GM12865 (cell line): ENCODE measurements around the gene ERBB3.

Source experiments
- DNase-seq: peaks from one replicate; pipeline ENCODE4 v3.0.0; 2010; ENCODE audit warnings: low read depth
- H3K4me3 ChIP-seq: 2 replicates; pipeline ENCODE4 v1.5.1; 2011; ENCODE audit warnings: mild to moderate bottlenecking, low read depth, low read length, control low read depth
- CTCF ChIP-seq: IDR thresholded peaks from 2 replicates; pipeline ENCODE4 v1.5.1; 2011; ENCODE audit warnings: low read length, control low read depth, low read depth, inconsistent platforms; ENCODE audit not compliant: insufficient read depth; ENCODE audit errors: missing control alignments

ERBB3 gene

GRCh38 chr12:56119361-56119796, 39.4 kb downstream of the ERBB3 start:
- peak overlapping the region; percentile 78 for H3K4me3 ChIP-seq
- DNase-seq = peak; percentile 87
- TF ChIP-seq CTCF = peak; percentile 70

- TF ChIP-seq CTCF = no peak
- no peak overlapping the region for H3K4me3 ChIP-seq
- no peak for DNase-seq
These were observed 40.3 kb downstream of the ERBB3 start for GRCh38 chr12:56120158-56120846.

- no peak for DNase-seq
- H3K4me3 ChIP-seq = no peak overlapping the region
- TF ChIP-seq CTCF = no peak
These were observed 41.4 kb downstream of the ERBB3 start for GRCh38 chr12:56121204-56121870.

GRCh38 chr12:56122637-56123036, 42.7 kb downstream of the ERBB3 start:
- DNase-seq = no peak
- TF ChIP-seq CTCF = no peak
- no peak overlapping the region for H3K4me3 ChIP-seq

GRCh38 chr12:56124133-56124532, 44.2 kb downstream of the ERBB3 start:
- DNase-seq = no peak
- no peak overlapping the region for H3K4me3 ChIP-seq
- TF ChIP-seq CTCF = no peak

GRCh38 chr12:56126732-56127239, 46.8 kb downstream of the ERBB3 start:
- TF ChIP-seq CTCF = no peak

GRCh38 chr12:56127485-56127887, 47.5 kb downstream of the ERBB3 start:
- DNase-seq = no peak
- no peak for TF ChIP-seq CTCF
- peak overlapping the region; percentile 92 for H3K4me3 ChIP-seq

More at GRCh38 chr12:56126732-56127239, 46.8 kb downstream of the ERBB3 start:
- peak; percentile 41 for DNase-seq
- H3K4me3 ChIP-seq = no peak overlapping the region
